HCT116 (cell line): ENCODE results near the gene DYNLRB2. TPM values are rescaled to one million over a fixed set of nuclear protein-coding genes. Genes with fewer than 3 reads are reported as not detected.

Source experiments
- ATAC-seq: fragments of 200-7000 bp; cut with Tn5 transposase; 2 replicates; pipeline ENCODE4 v1.9.1; 2020; ENCODE audit warnings: mild to moderate bottlenecking, moderate library complexity
- BruUV-seq: library from RNA; stranded (reverse); fragments of 400-500 nt; replicated peaks from 2 replicates; lab custom pipeline; 2021; lab: Mats Ljungman, UMichigan
- CTCF ChIA-PET: fragments of 300-600 bp; sonication (Branson Sonifier 250); formaldehyde crosslinking; loops from one replicate; lab custom pipeline; 2021; ENCODE audit warnings: antibody characterized with exemption; lab: Charles Lee
- POLR2A ChIA-PET: fragments of 300-600, 350-600 bp; sonication (Branson Sonifier 250); formaldehyde crosslinking; loops from one replicate; lab custom pipeline; 2021; ENCODE audit warnings: antibody characterized with exemption; lab: Charles Lee
- RAD21 ChIA-PET, 2 experiments: fragments of 300-600 bp; sonication (Branson Sonifier 250); formaldehyde crosslinking; loops; one replicate each; lab custom pipeline; 2023; ENCODE audit warnings: low total read pairs in 2 of 2; ENCODE audit not compliant: uncharacterized antibody in 2 of 2, unreplicated experiment in 2 of 2, low non-redundant PET in 1 of 2; lab: Charles Lee
- DNase-seq: peaks from one replicate; pipeline ENCODE4 v3.0.0-alpha.2; 2010; ENCODE audit warnings: low read depth, low spot score
- H2AFZ ChIP-seq: fragments of 200-600 bp; shearing (Covaris generic), sonication (generic); 2 replicates; pipeline ENCODE4 v1.6.1; 2017; ENCODE audit warnings: low read depth, mixed run types, mixed read lengths, antibody characterized with exemption, low read length; ENCODE audit not compliant: poor library complexity, severe bottlenecking
- H3K27ac ChIP-seq: 2 replicates; pipeline ENCODE4 v1.5.1; 2012; ENCODE audit warnings: low read depth, low read length
- H3K27me3 ChIP-seq: fragments of 200-600 bp; sonication (generic); 2 replicates; pipeline ENCODE4 v1.6.1; 2016; ENCODE audit warnings: mixed run types, low read length, mixed read lengths; ENCODE audit not compliant: insufficient read depth
- H3K36me3 ChIP-seq, 2 experiments: fragments of 200-500 bp in 1 of 2; fragments of 200-600 bp in 1 of 2; sonication (Bioruptor generic) in 1 of 2; sonication (generic) in 1 of 2; 2 replicates each; pipeline versions ENCODE4 v1.5.1 to v1.6.1; 2014 to 2016; ENCODE audit warnings: low read length in 2 of 2, inconsistent platforms in 1 of 2, mixed read lengths in 1 of 2, mixed run types in 1 of 2; ENCODE audit not compliant: insufficient read depth in 2 of 2, control insufficient read depth in 1 of 2
- H3K4me1 ChIP-seq, 2 experiments: fragments of 200-600 bp in 1 of 2; sonication (generic) in 1 of 2; 2 replicates each; pipeline versions ENCODE4 v1.5.1 to v1.6.1; 2012 to 2017; ENCODE audit warnings: low read length in 2 of 2, inconsistent platforms in 1 of 2, mild to moderate bottlenecking in 1 of 2, mixed read lengths in 1 of 2, mixed run types in 1 of 2, moderate library complexity in 1 of 2; ENCODE audit not compliant: insufficient read depth in 2 of 2, control insufficient read depth in 1 of 2
- H3K4me2 ChIP-seq: fragments of 200-600 bp; sonication (generic); 2 replicates; pipeline ENCODE4 v1.6.1; 2017; ENCODE audit warnings: mixed run types, low read length, mixed read lengths
- H3K4me3 ChIP-seq, 2 experiments: fragments of 200-600 bp in 1 of 2; sonication (generic) in 1 of 2; replicated peaks in 1 of 2; 2 replicates each; pipeline ENCODE4 v1.5.1; 2011 to 2016; ENCODE audit warnings: low read length in 2 of 2, control low read depth in 1 of 2, low read depth in 1 of 2, mild to moderate bottlenecking in 1 of 2, mixed read lengths in 1 of 2, mixed run types in 1 of 2
- H3K79me2 ChIP-seq: fragments of 200-600 bp; sonication (generic); 2 replicates; pipeline ENCODE4 v1.6.1; 2017; ENCODE audit warnings: mild to moderate bottlenecking, mixed run types, low read length, moderate library complexity, mixed read lengths; ENCODE audit not compliant: insufficient read depth
- H3K9ac ChIP-seq: fragments of 200-600 bp; sonication (generic); 2 replicates; pipeline ENCODE4 v1.6.1; 2016; ENCODE audit warnings: low read length, mixed read lengths
- H3K9me2 ChIP-seq: fragments of 200-600 bp; sonication (generic), shearing (Covaris generic); 2 replicates; pipeline ENCODE4 v1.6.1; 2017; ENCODE audit warnings: mixed run types, mild to moderate bottlenecking, moderate library complexity; ENCODE audit not compliant: insufficient read depth
- H3K9me3 ChIP-seq, 2 experiments: fragments of 200-500 bp in 1 of 2; fragments of 200-600 bp in 1 of 2; sonication (Bioruptor generic) in 1 of 2; sonication (generic) in 1 of 2; 2 replicates each; pipeline ENCODE4 v1.6.1; 2014 to 2017; ENCODE audit warnings: low read length in 2 of 2, mixed read lengths in 2 of 2, inconsistent platforms in 1 of 2, low read depth in 1 of 2, mild to moderate bottlenecking in 1 of 2, mixed run types in 1 of 2, moderate library complexity in 1 of 2; ENCODE audit not compliant: control insufficient read depth in 1 of 2, insufficient read depth in 1 of 2
- H4K20me1 ChIP-seq: fragments of 200-600 bp; sonication (generic), shearing (Covaris generic); 2 replicates; pipeline ENCODE4 v1.6.1; 2017; ENCODE audit warnings: mixed run types, mild to moderate bottlenecking, moderate library complexity; ENCODE audit not compliant: insufficient read depth
- CTCF ChIP-seq, 3 experiments: fragments of 200-600 bp in 1 of 3; sonication (generic) in 1 of 3; IDR thresholded peaks in 2 of 3; conservative IDR thresholded peaks in 1 of 3; 2 replicates each; pipeline ENCODE4 v1.5.1; 2012 to 2017; ENCODE audit warnings: low read depth in 2 of 3, low read length in 2 of 3, antibody characterized with exemption in 1 of 3, borderline replicate concordance in 1 of 3, control low read depth in 1 of 3, mild to moderate bottlenecking in 1 of 3, mixed read lengths in 1 of 3, mixed run types in 1 of 3, moderate library complexity in 1 of 3; ENCODE audit not compliant: insufficient read depth in 1 of 3
- JUND ChIP-seq: IDR thresholded peaks from 2 replicates; pipeline ENCODE4 v1.6.1; 2012
- MAX ChIP-seq: IDR thresholded peaks from 2 replicates; pipeline ENCODE4 v1.6.1; 2012
- RAD21 ChIP-seq: IDR thresholded peaks from 2 replicates; pipeline ENCODE4 v1.6.1; 2012; ENCODE audit warnings: low read depth, mild to moderate bottlenecking
- REST ChIP-seq: IDR thresholded peaks from 2 replicates; pipeline ENCODE4 v1.6.1; 2012; ENCODE audit warnings: low read depth
- intact Hi-C: fragments of 100-400 bp; cut with micrococcal nuclease; formaldehyde crosslinking; loops from 2 replicates; pipeline ENCODE4 v1.10.0; 2022
- total RNA-seq: library from RNA; stranded (reverse); gene quantifications from one replicate; pipeline ENCODE4 v1.2.1, GENCODE V29; 2021; ENCODE audit not compliant: unreplicated experiment
- TF ChIP-seq, protein P1 (sequence below): IDR thresholded peaks from 2 replicates; pipeline ENCODE4 v1.6.1; 2011; ENCODE audit warnings: mild to moderate bottlenecking, low read length, moderate library complexity; ENCODE audit not compliant: insufficient replicate concordance; ENCODE audit errors: extremely low read depth
- TF ChIP-seq, protein P2 (sequence below): IDR thresholded peaks from 2 replicates; pipeline ENCODE4 v1.6.1; 2012

DYNLRB2 gene
- total RNA-seq, 1 experiment from 2014 or later = not detected

GRCh38 chr16:80527297-80527696, 13.5 kb upstream of the DYNLRB2 start:
- no peaks in the 10 kb centered on the region for H3K79me2 ChIP-seq
- no peaks in the 10 kb centered on the region for H3K4me1 ChIP-seq
- ChIA-PET POLR2A (no interaction called here), CTCF (interaction anchor here (1.0 kb wide), 1 partner anchor 35 kb away, joined by 3 read pairs; no protein-coding TSS in a partner anchor), RAD21 (no interaction called here)
- intact Hi-C loops = loop anchor here (2.0 to 10.0 kb wide), 2 partner anchors 298 to 1208 kb away; no protein-coding TSS in a partner anchor
- H3K36me3 ChIP-seq = no peaks in the 10 kb centered on the region
- H3K4me2 ChIP-seq = no peak overlapping the region
- H3K27ac ChIP-seq = no peak overlapping the region
- peak; percentile 8 for DNase-seq
- ATAC-seq = peak; percentile 62
- no TSS peak for BruUV-seq
- no peak overlapping the region for H2AFZ ChIP-seq
- H3K9me2 ChIP-seq = no peaks in the 10 kb centered on the region
- H3K27me3 ChIP-seq = no peaks in the 10 kb centered on the region
- no peak overlapping the region for H3K9ac ChIP-seq
- no peak overlapping the region for H3K4me3 ChIP-seq
- H4K20me1 ChIP-seq = no peaks in the 10 kb centered on the region
- no peaks in the 10 kb centered on the region for H3K9me3 ChIP-seq
- TF ChIP-seq RAD21 (peak; percentile 62), JUND (no peak), CTCF (IDR thresholded peaks at IDR 0.05 in 2 of 3, conservative IDR thresholded peaks at IDR 0.05 in 1 of 3; ENCODE audit: borderline replicate concordance in 1 of 3, insufficient read depth in 1 of 3, low read depth in 2 of 3, low read length in 2 of 3) (peak; percentile 44 to 74 (median 63); a peak in 5 of 6 replicates)

GRCh38 chr16:80530479-80530878, 10.3 kb upstream of the DYNLRB2 start:
- CTCF ChIA-PET = no interaction called here
- BruUV-seq = no TSS peak
- intact Hi-C loops = no loop called here
- Histone ChIP-seq H4K20me1 (no peaks in the 10 kb centered on the region), H3K79me2 (no peaks in the 10 kb centered on the region), H3K4me1 (no peaks in the 10 kb centered on the region), H3K9me3 (no peaks in the 10 kb centered on the region), H3K27ac (no peak overlapping the region), H3K9ac (no peak overlapping the region), H3K4me2 (no peak overlapping the region), H3K36me3 (no peaks in the 10 kb centered on the region), H3K27me3 (no peaks in the 10 kb centered on the region), H2AFZ (no peak overlapping the region), H3K9me2 (no peaks in the 10 kb centered on the region), H3K4me3 (no peak overlapping the region)
- RAD21 ChIA-PET = no interaction called here
- DNase-seq (no peak), ATAC-seq (no peak)
- POLR2A ChIA-PET = no interaction called here
- TF ChIP-seq MAX (no peak), REST (no peak), CTCF (IDR thresholded peaks at IDR 0.05 in 2 of 3, conservative IDR thresholded peaks at IDR 0.05 in 1 of 3; ENCODE audit: borderline replicate concordance in 1 of 3, insufficient read depth in 1 of 3, low read depth in 2 of 3, low read length in 2 of 3) (no peak)
- TF ChIP-seq, protein P1, sequence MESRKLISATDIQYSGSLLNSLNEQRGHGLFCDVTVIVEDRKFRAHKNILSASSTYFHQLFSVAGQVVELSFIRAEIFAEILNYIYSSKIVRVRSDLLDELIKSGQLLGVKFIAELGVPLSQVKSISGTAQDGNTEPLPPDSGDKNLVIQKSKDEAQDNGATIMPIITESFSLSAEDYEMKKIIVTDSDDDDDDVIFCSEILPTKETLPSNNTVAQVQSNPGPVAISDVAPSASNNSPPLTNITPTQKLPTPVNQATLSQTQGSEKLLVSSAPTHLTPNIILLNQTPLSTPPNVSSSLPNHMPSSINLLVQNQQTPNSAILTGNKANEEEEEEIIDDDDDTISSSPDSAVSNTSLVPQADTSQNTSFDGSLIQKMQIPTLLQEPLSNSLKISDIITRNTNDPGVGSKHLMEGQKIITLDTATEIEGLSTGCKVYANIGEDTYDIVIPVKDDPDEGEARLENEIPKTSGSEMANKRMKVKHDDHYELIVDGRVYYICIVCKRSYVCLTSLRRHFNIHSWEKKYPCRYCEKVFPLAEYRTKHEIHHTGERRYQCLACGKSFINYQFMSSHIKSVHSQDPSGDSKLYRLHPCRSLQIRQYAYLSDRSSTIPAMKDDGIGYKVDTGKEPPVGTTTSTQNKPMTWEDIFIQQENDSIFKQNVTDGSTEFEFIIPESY = no peak
- TF ChIP-seq, protein P2, sequence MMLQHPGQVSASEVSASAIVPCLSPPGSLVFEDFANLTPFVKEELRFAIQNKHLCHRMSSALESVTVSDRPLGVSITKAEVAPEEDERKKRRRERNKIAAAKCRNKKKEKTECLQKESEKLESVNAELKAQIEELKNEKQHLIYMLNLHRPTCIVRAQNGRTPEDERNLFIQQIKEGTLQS = no peak
